Measurements from ENCODE around the gene PLXNB1.

The PLXNB1 gene

GRCh38 chr3:48468329-48468731 is 38.4 kb upstream of the PLXNB1 start:
- TF ChIP-seq SIN3A (IDR thresholded peaks at IDR 0.05; ENCODE audit: borderline replicate concordance, insufficient read depth, low read length) = no peak

GRCh38 chr3:48467473-48468267 is 37.8 kb upstream of the PLXNB1 start:
- TF ChIP-seq TAF1 (IDR thresholded peaks at IDR 0.05; ENCODE audit: borderline replicate concordance, insufficient read depth, low read length) (no peak), POLR2AphosphoS5 (IDR thresholded peaks at IDR 0.05; ENCODE audit: low read depth, low read length) (no peak), SIN3A (IDR thresholded peaks at IDR 0.05; ENCODE audit: borderline replicate concordance, insufficient read depth, low read length) (no peak), FOXP2 (optimal IDR thresholded peaks at IDR 0.05; ENCODE audit: borderline replicate concordance, extremely low read depth, extremely low read length, insufficient read depth) (no peak), REST (IDR thresholded peaks at IDR 0.05; ENCODE audit: insufficient read depth in 1 of 2, low read depth in 2 of 2, low read length in 2 of 2) (no peak)

GRCh38 chr3:48467110-48467454 is 37.2 kb upstream of the PLXNB1 start:
- TF ChIP-seq REST (IDR thresholded peaks at IDR 0.05; ENCODE audit: insufficient read depth in 1 of 2, low read depth in 2 of 2, low read length in 2 of 2) (no peak), TAF1 (IDR thresholded peaks at IDR 0.05; ENCODE audit: borderline replicate concordance, insufficient read depth, low read length) (no peak), FOXP2 (optimal IDR thresholded peaks at IDR 0.05; ENCODE audit: borderline replicate concordance, extremely low read depth, extremely low read length, insufficient read depth) (no peak), SIN3A (IDR thresholded peaks at IDR 0.05; ENCODE audit: borderline replicate concordance, insufficient read depth, low read length) (no peak), POLR2AphosphoS5 (IDR thresholded peaks at IDR 0.05; ENCODE audit: low read depth, low read length) (no peak)

GRCh38 chr3:48466386-48467109 is 36.7 kb upstream of the PLXNB1 start:
- peak; percentile 15 for TF ChIP-seq POLR2AphosphoS5 (IDR thresholded peaks at IDR 0.05; ENCODE audit: low read depth, low read length)
- TF ChIP-seq SIN3A (IDR thresholded peaks at IDR 0.05; ENCODE audit: borderline replicate concordance, insufficient read depth, low read length) = no peak

- no peak for TF ChIP-seq FOXP2 (optimal IDR thresholded peaks at IDR 0.05; ENCODE audit: borderline replicate concordance, extremely low read depth, extremely low read length, insufficient read depth)
- TF ChIP-seq TAF1 (IDR thresholded peaks at IDR 0.05; ENCODE audit: borderline replicate concordance, insufficient read depth, low read length) = peak; percentile 74; the same call in 1 of the 2 replicates
- peak; percentile 89 for TF ChIP-seq POLR2AphosphoS5 (IDR thresholded peaks at IDR 0.05; ENCODE audit: low read depth, low read length)
- no peak for TF ChIP-seq REST (IDR thresholded peaks at IDR 0.05; ENCODE audit: insufficient read depth in 1 of 2, low read depth in 2 of 2, low read length in 2 of 2)
Observed at GRCh38 chr3:48465531-48466378, 35.9 kb upstream of the PLXNB1 start.

- TF ChIP-seq SIN3A (IDR thresholded peaks at IDR 0.05; ENCODE audit: borderline replicate concordance, insufficient read depth, low read length) (no peak), POLR2AphosphoS5 (IDR thresholded peaks at IDR 0.05; ENCODE audit: low read depth, low read length) (no peak), FOXP2 (optimal IDR thresholded peaks at IDR 0.05; ENCODE audit: borderline replicate concordance, extremely low read depth, extremely low read length, insufficient read depth) (no peak), REST (IDR thresholded peaks at IDR 0.05; ENCODE audit: insufficient read depth in 1 of 2, low read depth in 2 of 2, low read length in 2 of 2) (no peak), TAF1 (IDR thresholded peaks at IDR 0.05; ENCODE audit: borderline replicate concordance, insufficient read depth, low read length) (no peak)
Observed at GRCh38 chr3:48465237-48465530, 35.3 kb upstream of the PLXNB1 start.

Measured in PFSK-1 (cell line).